Dendritic cell treated with granulocyte-macrophage colony-stimulating factor and Interleukin-4, amounts not matched to agents 40 ng/mL and 50 ng/mL, for 4 days (primary cell): ENCODE data around the gene ZNF549.

ENCODE experiments used
- H3K27ac Mint-ChIP-seq: one replicate; pipeline ENCODE4 v1.8.0; 2022; ENCODE audit warnings: mild to moderate bottlenecking, mixed read lengths
- H3K27me3 Mint-ChIP-seq: one replicate; pipeline ENCODE4 v1.8.0; 2022; ENCODE audit warnings: mild to moderate bottlenecking, mixed read lengths
- H3K36me3 Mint-ChIP-seq: one replicate; pipeline ENCODE4 v1.8.0; 2022; ENCODE audit warnings: low read depth, mixed read lengths
- H3K4me1 Mint-ChIP-seq: one replicate; pipeline ENCODE4 v1.8.0; 2022; ENCODE audit warnings: low read depth, mixed read lengths
- H3K4me3 Mint-ChIP-seq: one replicate; pipeline ENCODE4 v1.8.0; 2022; ENCODE audit warnings: mild to moderate bottlenecking, moderate library complexity, mixed read lengths
- H3K9me3 Mint-ChIP-seq: one replicate; pipeline ENCODE4 v1.8.0; 2022; ENCODE audit warnings: mixed read lengths
- intact Hi-C: fragments of 100-400 bp; cut with micrococcal nuclease; formaldehyde crosslinking; loops from one replicate; pipeline ENCODE4 v1.15.0; 2022

ZNF549 gene

GRCh38 chr19:57583521-57584416 lies 56.6 kb downstream of the ZNF549 start, which contains the start of gene ZIK1:
Gene ZIK1 (plus strand): TSS chr19:57584145. CDS start chr19:57584357, 212 bp downstream.
- Mint-ChIP-seq H3K4me1 (peaks cover 16% of the 10 kb centered on the region), H3K27me3 (no peaks in the 10 kb centered on the region), H3K36me3 (peaks cover 60% of the 10 kb centered on the region), H3K27ac (peak within 1 kb of the TSS; percentile 74), H3K4me3 (peak within 1 kb of the TSS; percentile 90), H3K9me3 (peaks cover 73% of the 10 kb centered on the region)
- intact Hi-C loops, result no loop called here

- Mint-ChIP-seq H3K36me3 (peaks cover 91% of the 10 kb centered on the region), H3K4me1 (peaks cover 16% of the 10 kb centered on the region), H3K27me3 (no peaks in the 10 kb centered on the region), H3K27ac (no peak overlapping the region), H3K4me3 (no peak overlapping the region), H3K9me3 (peaks cover 82% of the 10 kb centered on the region)
- intact Hi-C loops, result no loop called here
Observed at GRCh38 chr19:57587529-57587928, 60.4 kb downstream of the ZNF549 start.

- H3K27me3 Mint-ChIP-seq, result peaks cover 3% of the 10 kb centered on the region
- peak overlapping the region; percentile 77 for H3K4me3 Mint-ChIP-seq
- H3K9me3 Mint-ChIP-seq, result peaks cover 81% of the 10 kb centered on the region
- peaks cover 37% of the 10 kb centered on the region for H3K36me3 Mint-ChIP-seq
- intact Hi-C loops, result loop anchor here (1.0 kb wide), 1 partner anchor 15 kb away; the partner anchor contains the start of gene ZNF134
- peak overlapping the region; percentile 65 for H3K27ac Mint-ChIP-seq
- H3K4me1 Mint-ChIP-seq, result peaks cover 17% of the 10 kb centered on the region
Observed at GRCh38 chr19:57599377-57599760, 72.2 kb downstream of the ZNF549 start.

GRCh38 chr19:57599761-57600383 lies 72.7 kb downstream of the ZNF549 start, which contains the start of gene ZNF530:
Gene ZNF530 (plus strand): TSS chr19:57599885. CDS start chr19:57604346, 4,461 bp downstream.
- peak within 1 kb of the TSS; percentile 77 for H3K4me3 Mint-ChIP-seq
- H3K36me3 Mint-ChIP-seq, result peaks cover 42% of the 10 kb centered on the region
- peaks cover 3% of the 10 kb centered on the region for H3K27me3 Mint-ChIP-seq
- intact Hi-C loops, result loop anchor here (1.0 kb wide), 1 partner anchor 14 kb away; the partner anchor contains the start of gene ZNF134
- peak within 1 kb of the TSS; percentile 65 for H3K27ac Mint-ChIP-seq
- H3K9me3 Mint-ChIP-seq, result peaks cover 81% of the 10 kb centered on the region
- peaks cover 17% of the 10 kb centered on the region for H3K4me1 Mint-ChIP-seq

GRCh38 chr19:57606931-57607330 lies 79.8 kb downstream of the ZNF549 start:
- peaks cover 59% of the 10 kb centered on the region for H3K36me3 Mint-ChIP-seq
- peaks cover 3% of the 10 kb centered on the region for H3K4me1 Mint-ChIP-seq

More at GRCh38 chr19:57606931-57607330, 79.8 kb downstream of the ZNF549 start:
- Mint-ChIP-seq H3K9me3 (peaks cover 91% of the 10 kb centered on the region), H3K27ac (no peak overlapping the region), H3K27me3 (no peaks in the 10 kb centered on the region), H3K4me3 (no peak overlapping the region)
- intact Hi-C loops, result no loop called here
